Measurements from ENCODE around the gene GRM4.

DNA sequence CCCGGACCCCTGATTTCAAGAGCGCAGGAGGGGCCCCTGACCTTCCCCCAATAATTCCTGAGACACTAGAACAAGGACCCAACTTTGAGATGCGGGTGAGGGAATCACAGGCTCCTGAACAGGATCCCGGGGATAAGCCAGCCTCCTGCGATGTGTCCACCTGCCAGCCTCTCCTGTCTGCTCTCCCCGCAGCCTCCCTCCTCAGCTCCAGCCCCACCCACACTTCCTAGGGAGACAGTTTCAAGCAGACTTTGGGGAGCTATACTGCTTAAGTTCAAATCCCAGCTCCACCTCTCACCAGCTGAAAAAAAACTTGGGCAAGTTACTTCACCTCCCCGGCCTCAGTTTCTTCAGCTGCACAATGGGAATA, 50.8 kb downstream of the GRM4 start:
- TF ChIP-seq CTCF (conservative IDR thresholded peaks at IDR 0.05; ENCODE audit: low read length) (no peak), EZH2phosphoT487 (IDR thresholded peaks at IDR 0.05; ENCODE audit: borderline replicate concordance) (no peak)
